CD4-positive, alpha-beta T cell treated with Interleukin-4 for 1 hour (primary cell): ENCODE data around the gene TUT1.

ENCODE experiments used
- DNase-seq, 2 donors: peaks; one replicate each; pipeline ENCODE4 v3.0.0-alpha.2; 2020 to 2022

Gene TUT1

DNA sequence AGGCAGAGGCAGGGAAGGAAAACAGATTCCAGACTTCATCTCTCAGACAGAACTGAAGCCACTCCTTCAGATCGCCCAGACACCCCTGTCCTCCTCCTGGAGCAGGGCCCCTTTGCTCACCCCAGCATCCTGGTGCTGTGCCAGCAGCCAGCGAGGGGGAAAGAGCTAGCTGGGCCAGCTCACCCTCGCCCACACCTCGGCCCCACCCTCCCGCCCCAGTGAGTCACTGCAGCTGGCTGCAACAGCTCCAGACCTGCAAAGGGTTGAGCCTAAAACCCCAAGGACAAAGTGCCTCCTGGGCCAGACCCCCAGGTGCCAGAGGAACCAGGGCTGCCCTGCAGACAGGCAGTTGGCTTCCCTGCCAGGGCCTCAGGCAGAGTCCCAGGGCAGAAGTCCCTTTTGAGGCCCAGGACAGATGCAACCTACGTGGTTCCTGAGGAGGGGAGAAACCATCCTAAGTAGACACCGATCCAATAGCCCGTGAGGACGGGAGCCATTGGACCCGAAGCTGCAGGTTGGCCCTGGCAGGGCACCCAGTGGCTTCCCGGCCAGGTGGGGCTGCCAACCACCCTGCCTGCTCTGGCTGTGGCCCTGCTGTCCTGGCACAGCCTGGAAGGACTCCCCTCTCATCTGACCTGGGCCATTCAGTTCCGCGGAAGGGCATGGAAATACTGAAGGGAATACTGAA lies 51.9 kb downstream of the TUT1 start:
- DNase-seq, result no peak

DNA sequence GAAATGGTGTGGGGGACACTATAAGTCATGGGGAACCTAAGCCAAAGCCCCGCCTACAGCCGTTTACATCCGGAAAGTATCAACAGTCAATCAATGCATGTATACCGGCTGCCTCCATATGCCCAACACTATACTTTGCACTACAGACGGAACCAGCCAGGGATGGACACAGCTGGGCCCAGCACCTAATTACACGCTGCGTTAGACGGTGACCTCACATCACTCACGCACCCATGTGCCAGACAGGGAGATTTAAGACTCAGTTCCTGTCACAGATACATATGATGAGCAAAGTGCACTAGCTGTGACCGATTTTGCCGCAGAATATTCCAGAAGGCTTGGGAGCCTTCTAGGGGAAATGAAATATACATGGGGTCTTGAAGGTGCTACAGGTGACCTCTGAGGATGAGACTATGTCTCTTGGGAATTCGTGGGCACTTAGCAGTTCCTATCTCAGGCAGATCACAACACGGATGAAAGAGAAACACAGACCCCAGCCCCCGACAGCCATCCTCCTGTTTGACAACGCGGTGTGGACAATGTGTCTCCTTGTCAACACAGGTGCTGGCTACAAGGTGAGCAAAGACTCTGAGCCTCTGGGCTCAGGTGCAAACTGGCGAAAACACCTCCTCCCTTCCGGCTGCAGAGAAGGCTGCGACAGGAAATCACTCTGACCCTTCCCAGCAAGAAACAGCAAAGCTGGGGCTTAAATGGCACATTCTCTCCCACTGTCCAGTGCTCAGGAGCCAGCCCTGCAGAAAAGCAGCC lies 52.7 kb downstream of the TUT1 start:
- DNase-seq, result no peak

DNA sequence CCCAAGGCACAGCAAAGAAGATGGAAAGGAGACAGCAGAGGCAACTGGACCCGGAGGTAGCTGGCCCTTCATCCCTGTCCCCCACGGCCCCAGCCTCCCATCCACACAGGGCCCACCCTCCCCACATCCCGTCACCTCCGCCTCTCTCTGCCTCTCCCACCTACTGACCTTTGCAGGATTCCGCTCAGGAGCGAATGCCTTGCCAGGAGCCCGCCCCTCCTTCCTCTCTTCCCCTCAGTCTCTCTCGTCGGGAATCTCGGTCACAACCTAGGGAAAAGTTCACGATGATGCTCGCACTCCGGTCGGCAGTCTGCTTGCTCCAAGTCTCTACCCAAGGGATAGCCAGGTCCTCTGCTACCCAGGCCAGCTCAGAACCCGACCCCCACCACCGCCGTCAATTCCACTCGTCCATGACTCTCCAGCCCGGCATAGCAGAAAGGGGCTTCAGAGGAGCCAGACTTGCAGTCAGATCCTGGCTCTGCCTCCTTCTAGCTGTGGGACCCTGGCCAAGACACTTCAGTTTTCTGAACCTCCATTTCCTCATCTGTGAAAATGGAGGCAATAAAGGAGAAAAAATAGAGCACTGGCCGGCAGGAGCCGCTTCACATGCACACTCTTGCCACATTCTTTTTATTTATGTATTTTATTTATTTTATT lies 54.9 kb downstream of the TUT1 start:
- DNase-seq, result no peak

DNA sequence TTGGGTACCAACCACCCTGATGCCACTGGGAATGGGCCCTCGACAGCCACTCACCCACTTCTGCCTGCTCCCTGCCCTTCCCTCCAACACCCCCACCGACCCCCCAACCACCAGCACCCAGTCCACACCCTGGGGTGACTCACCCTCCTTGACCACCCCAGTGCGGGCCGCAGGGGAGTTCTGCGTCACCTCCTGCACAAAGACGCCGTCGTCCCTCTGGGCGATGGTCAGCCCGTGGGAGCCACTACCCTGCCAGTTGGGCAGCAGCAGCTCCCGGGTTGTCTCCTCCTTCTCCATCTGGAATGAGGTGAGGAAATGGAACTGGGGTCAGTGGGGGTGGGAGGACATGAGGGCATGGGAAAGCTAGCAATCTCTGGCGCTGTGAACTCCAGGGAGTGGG lies 55.5 kb downstream of the TUT1 start:
- DNase-seq, result no peak

DNA sequence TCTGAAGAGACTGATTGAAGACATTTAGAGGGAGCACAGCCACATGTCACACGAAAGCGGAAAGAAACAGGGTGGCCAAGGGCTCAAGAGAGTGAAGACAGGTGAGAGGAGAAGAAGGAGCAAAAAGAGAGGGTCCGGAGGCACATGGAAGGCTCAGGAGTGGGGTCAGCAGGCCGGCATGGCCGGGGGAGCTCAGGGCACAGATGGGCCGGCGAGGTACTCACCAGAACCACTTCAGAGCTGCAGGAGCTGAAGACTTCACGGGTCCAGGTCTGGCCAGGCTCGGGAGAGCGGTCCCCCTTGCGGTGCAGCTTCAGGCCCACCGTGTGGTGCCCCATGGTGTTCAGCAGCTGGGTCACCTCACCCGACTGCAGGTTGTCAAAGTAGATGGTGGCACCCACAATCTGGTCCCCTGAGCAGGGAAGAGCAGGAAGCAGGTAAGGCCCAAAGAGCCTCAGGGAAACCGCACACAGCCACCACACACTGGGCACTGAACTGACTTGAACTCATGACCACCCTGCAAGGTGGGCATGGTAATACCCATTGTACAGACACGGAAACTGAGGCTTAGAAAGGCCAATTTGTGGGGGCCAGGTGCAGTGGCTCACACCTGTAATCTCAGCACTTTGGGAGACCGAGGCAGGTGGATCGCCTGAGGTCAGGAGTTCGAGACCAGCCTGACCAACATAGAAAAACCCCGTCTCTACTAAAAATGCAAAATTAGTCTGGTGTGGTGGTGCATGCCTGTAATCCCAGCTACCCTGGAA lies 56.4 kb downstream of the TUT1 start:
- no peak for DNase-seq

DNA sequence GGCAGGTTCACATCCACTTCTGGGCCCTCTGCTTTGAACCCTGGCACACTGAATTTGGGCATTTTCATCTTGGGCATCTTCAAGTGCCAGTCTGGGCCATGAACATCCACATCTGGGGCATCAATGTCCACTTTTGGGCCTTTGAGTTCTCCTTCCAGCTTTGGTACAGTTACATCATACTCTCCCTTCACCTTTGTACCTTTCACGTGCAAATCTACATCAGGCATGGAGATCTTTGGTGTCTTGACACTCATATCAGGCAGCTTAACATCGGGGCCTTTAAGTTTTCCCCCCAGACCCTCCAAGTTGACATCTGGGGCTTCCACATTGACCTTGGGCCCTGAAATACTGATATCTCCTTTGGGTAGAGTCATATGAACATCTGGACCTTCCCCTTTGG lies 59.2 kb downstream of the TUT1 start:
- DNase-seq, result no peak
